PC-9 (cell line): ENCODE measurements around the gene HIBCH. TPM values are rescaled to one million over a fixed set of nuclear protein-coding genes. Genes with fewer than 3 reads are reported as not detected.

Experiments
- BruUV-seq: library from RNA; stranded (reverse); fragments of 400-500 nt; replicated peaks from 2 replicates; lab custom pipeline; 2021; lab: Mats Ljungman, UMichigan
- CTCF ChIA-PET: fragments of 300-600 bp; sonication (Branson Sonifier 250); formaldehyde crosslinking; loops from one replicate; lab custom pipeline; 2022; ENCODE audit warnings: antibody characterized with exemption; lab: Charles Lee
- POLR2A ChIA-PET: fragments of 300-600 bp; sonication (Branson Sonifier 250); formaldehyde crosslinking; loops from one replicate; lab custom pipeline; 2022; ENCODE audit warnings: antibody characterized with exemption; ENCODE audit not compliant: unreplicated experiment; lab: Charles Lee
- DNase-seq, 2 experiments: peaks; one replicate each; pipeline versions ENCODE4 v3.0.0 to v3.0.0-alpha.2; 2015 to 2022; ENCODE audit warnings: mixed read lengths in 1 of 2
- H2AFZ ChIP-seq: fragments of 200-600 bp; sonication (generic); 2 replicates; pipeline ENCODE4 v1.8.1; 2017; ENCODE audit warnings: antibody characterized with exemption
- H3F3A ChIP-seq: fragments of 200-600 bp; sonication (generic); 2 replicates; pipeline ENCODE4 v1.8.1; 2017; ENCODE audit warnings: antibody characterized with exemption, mild to moderate bottlenecking, low read depth; ENCODE audit not compliant: insufficient read depth
- H3K27ac ChIP-seq: fragments of 200-600 bp; sonication (generic); 2 replicates; pipeline ENCODE4 v1.6.1; 2016; ENCODE audit warnings: mixed run types
- H3K27me3 ChIP-seq: fragments of 200-600 bp; sonication (generic); 2 replicates; pipeline ENCODE4 v1.6.1; 2016; ENCODE audit warnings: low read depth, mixed run types; ENCODE audit not compliant: insufficient read depth
- H3K36me3 ChIP-seq: fragments of 200-600 bp; sonication (generic); 2 replicates; pipeline ENCODE4 v1.6.1; 2016; ENCODE audit warnings: low read depth, mixed run types
- H3K4me1 ChIP-seq: fragments of 200-600 bp; sonication (generic); replicated peaks from 2 replicates; pipeline ENCODE4 v1.6.1; 2016; ENCODE audit warnings: mixed run types; ENCODE audit not compliant: insufficient read depth
- H3K4me2 ChIP-seq: fragments of 200-600 bp; sonication (generic); 2 replicates; pipeline ENCODE4 v1.6.1; 2017; ENCODE audit warnings: mixed run types
- H3K4me3 ChIP-seq: fragments of 200-600 bp; sonication (generic); 2 replicates; pipeline ENCODE4 v1.6.1; 2016; ENCODE audit warnings: mixed run types
- H3K79me2 ChIP-seq: fragments of 200-600 bp; sonication (generic); 2 replicates; pipeline ENCODE4 v1.6.1; 2017; ENCODE audit warnings: low read depth, mixed run types
- H3K9me2 ChIP-seq: fragments of 200-600 bp; sonication (generic); 2 replicates; pipeline ENCODE4 v1.8.1; 2017; ENCODE audit warnings: mild to moderate bottlenecking; ENCODE audit not compliant: insufficient read depth
- H3K9me3 ChIP-seq: fragments of 200-600 bp; sonication (generic); 2 replicates; pipeline ENCODE4 v1.8.1; 2016; ENCODE audit warnings: low read depth; ENCODE audit not compliant: insufficient read depth
- H4K20me1 ChIP-seq: fragments of 200-600 bp; sonication (generic); 2 replicates; pipeline ENCODE4 v1.8.1; 2017; ENCODE audit not compliant: insufficient read depth
- CTCF ChIP-seq: fragments of 200-600 bp; sonication (generic); conservative IDR thresholded peaks from 2 replicates; pipeline ENCODE4 v1.6.1; 2017; ENCODE audit warnings: mixed run types, antibody characterized with exemption, mild to moderate bottlenecking, moderate library complexity
- EZH2 ChIP-seq: fragments of 200-600 bp; sonication (generic); IDR thresholded peaks from 2 replicates; pipeline ENCODE4 v1.8.0; 2017; ENCODE audit warnings: antibody characterized with exemption, low read depth
- intact Hi-C: fragments of 100-400 bp; cut with micrococcal nuclease; formaldehyde crosslinking; loops from one replicate; pipeline ENCODE4 v1.10.0; 2022; ENCODE audit not compliant: unreplicated experiment
- total RNA-seq: library from RNA; stranded (reverse); gene quantifications from 2 replicates; pipeline ENCODE4 v1.2.3, GENCODE V29; 2021

Gene HIBCH
- total RNA-seq, 1 experiment from 2014 or later = 14.7 TPM

GRCh38 chr2:190353537-190353899 is 33.9 kb upstream of the HIBCH start:
- no peak overlapping the region for H2AFZ ChIP-seq
- no peaks in the 10 kb centered on the region for H3K9me3 ChIP-seq
- no peak for DNase-seq
- H3K27ac ChIP-seq = no peak overlapping the region
- no peak overlapping the region for H3K4me3 ChIP-seq
- BruUV-seq = no TSS peak
- H3K9me2 ChIP-seq = no peaks in the 10 kb centered on the region
- no peaks in the 10 kb centered on the region for H3F3A ChIP-seq
- TF ChIP-seq CTCF (no peak), EZH2 (no peak)
- H3K36me3 ChIP-seq = no peaks in the 10 kb centered on the region
- no peaks in the 10 kb centered on the region for H3K27me3 ChIP-seq
- no peaks in the 10 kb centered on the region for H3K4me1 ChIP-seq
- ChIA-PET POLR2A (no interaction called here), CTCF (no interaction called here)
- H3K79me2 ChIP-seq = no peaks in the 10 kb centered on the region
- intact Hi-C loops = no loop called here
- no peak overlapping the region for H3K4me2 ChIP-seq
- no peaks in the 10 kb centered on the region for H4K20me1 ChIP-seq

GRCh38 chr2:190352668-190353536 is 33.3 kb upstream of the HIBCH start:
- no peak for DNase-seq
- H3K4me1 ChIP-seq = no peaks in the 10 kb centered on the region
- ChIA-PET POLR2A (no interaction called here), CTCF (no interaction called here)
- no peak overlapping the region for H3K27ac ChIP-seq
- no peaks in the 10 kb centered on the region for H3K9me3 ChIP-seq
- no peak overlapping the region for H3K4me2 ChIP-seq
- H3K79me2 ChIP-seq = no peaks in the 10 kb centered on the region
- H3K4me3 ChIP-seq = no peak overlapping the region
- no peaks in the 10 kb centered on the region for H3K9me2 ChIP-seq
- H3K27me3 ChIP-seq = no peaks in the 10 kb centered on the region
- no peaks in the 10 kb centered on the region for H3F3A ChIP-seq
- intact Hi-C loops = no loop called here
- H3K36me3 ChIP-seq = no peaks in the 10 kb centered on the region
- TF ChIP-seq EZH2 (no peak), CTCF (no peak)
- BruUV-seq = no TSS peak
- H4K20me1 ChIP-seq = no peaks in the 10 kb centered on the region
- H2AFZ ChIP-seq = no peak overlapping the region

GRCh38 chr2:190351955-190352354 is 32.3 kb upstream of the HIBCH start:
- H3F3A ChIP-seq = no peaks in the 10 kb centered on the region
- no peak overlapping the region for H2AFZ ChIP-seq
- no peak for DNase-seq
- H3K36me3 ChIP-seq = no peaks in the 10 kb centered on the region
- TF ChIP-seq CTCF (no peak), EZH2 (no peak)
- no peaks in the 10 kb centered on the region for H3K79me2 ChIP-seq
- no TSS peak for BruUV-seq
- ChIA-PET POLR2A (no interaction called here), CTCF (no interaction called here)
- H3K4me3 ChIP-seq = no peak overlapping the region
- H3K4me1 ChIP-seq = no peaks in the 10 kb centered on the region
- no peaks in the 10 kb centered on the region for H3K9me3 ChIP-seq
- no peaks in the 10 kb centered on the region for H3K9me2 ChIP-seq
- H3K27ac ChIP-seq = no peak overlapping the region
- no peaks in the 10 kb centered on the region for H4K20me1 ChIP-seq
- no peak overlapping the region for H3K4me2 ChIP-seq
- no peaks in the 10 kb centered on the region for H3K27me3 ChIP-seq
- intact Hi-C loops = no loop called here
